Testis (tissue), 3 donors: ENCODE data around the gene SH3RF3. TPM values are rescaled to one million over a fixed set of nuclear protein-coding genes. Genes with fewer than 3 reads are reported as not detected.

ENCODE experiments used
- DNase-seq: peaks from one replicate; pipeline ENCODE4 v3.0.0-alpha.2; 2019
- H3K27ac ChIP-seq, 2 donors: fragments of 200-600 bp; sonication (generic); one replicate each; pipeline ENCODE4 v1.5.1; 2019
- H3K27me3 ChIP-seq: fragments of 200-600 bp; sonication (generic); one replicate; pipeline ENCODE4 v1.5.1; 2019
- H3K36me3 ChIP-seq: fragments of 200-600 bp; sonication (generic); one replicate; pipeline ENCODE4 v1.5.1; 2017; ENCODE audit warnings: low read depth; ENCODE audit errors: missing control alignments
- H3K4me1 ChIP-seq: fragments of 200-600 bp; sonication (generic); one replicate; pipeline ENCODE4 v1.5.1; 2019
- H3K4me3 ChIP-seq, 2 donors: fragments of 200-600 bp; sonication (generic); one replicate each; pipeline ENCODE4 v1.5.1; 2017 to 2019
- H3K9me3 ChIP-seq: fragments of 200-600 bp; sonication (generic); one replicate; pipeline ENCODE4 v1.5.1; 2017
- POLR2A ChIP-seq: fragments of 450-650 bp; IDR thresholded peaks from one replicate; pipeline ENCODE4 v1.6.1; 2017; ENCODE audit warnings: antibody characterized with exemption, mild to moderate bottlenecking, moderate library complexity
- WGBS, 2 donors: methylation state at CpG; one replicate each; pipeline ENCODE4 v1.1.5; 2018; 5-methylcytosine and 5-hydroxymethylcytosine counted together
- intact Hi-C: fragments of 100-400 bp; cut with DNase I; formaldehyde crosslinking; loops from one replicate; pipeline ENCODE4 v1.15.1; 2023; ENCODE audit warnings: low total_unique reads
- polyA plus RNA-seq: library from polyadenylated mRNA; stranded (reverse); fragments of 350-450 nt; fragmentation: Illumina TruSeq; extraction: RNeasy Lipid Tissue Mini Kit (QIAGEN cat#74804); gene quantifications from one replicate; pipeline ENCODE4 v1.2.3, GENCODE V29; 2014; ENCODE audit warnings: low read depth, low replicate concordance; ENCODE audit not compliant: insufficient read depth
- total RNA-seq, 2 donors: library from RNA; depleted of rRNA; stranded (reverse); fragments of >200 nt; gene quantifications; one replicate each; pipeline ENCODE4 v1.2.3, GENCODE V29; 2016
- TF ChIP-seq, protein P1 (sequence below), 3 experiments: fragments of 450-650 bp in 2 of 3; fragments of 200-600 bp in 1 of 3; sonication (generic) in 1 of 3; IDR thresholded peaks; one replicate each; pipeline ENCODE4 v1.5.1; 2016 to 2019; ENCODE audit warnings: antibody characterized with exemption in 3 of 3, mild to moderate bottlenecking in 2 of 3, moderate library complexity in 1 of 3

Gene SH3RF3
- total and polyA plus RNA-seq, 3 donors from 2014 or later: 9.3 to 20.1 (median 16.5) TPM

DNA sequence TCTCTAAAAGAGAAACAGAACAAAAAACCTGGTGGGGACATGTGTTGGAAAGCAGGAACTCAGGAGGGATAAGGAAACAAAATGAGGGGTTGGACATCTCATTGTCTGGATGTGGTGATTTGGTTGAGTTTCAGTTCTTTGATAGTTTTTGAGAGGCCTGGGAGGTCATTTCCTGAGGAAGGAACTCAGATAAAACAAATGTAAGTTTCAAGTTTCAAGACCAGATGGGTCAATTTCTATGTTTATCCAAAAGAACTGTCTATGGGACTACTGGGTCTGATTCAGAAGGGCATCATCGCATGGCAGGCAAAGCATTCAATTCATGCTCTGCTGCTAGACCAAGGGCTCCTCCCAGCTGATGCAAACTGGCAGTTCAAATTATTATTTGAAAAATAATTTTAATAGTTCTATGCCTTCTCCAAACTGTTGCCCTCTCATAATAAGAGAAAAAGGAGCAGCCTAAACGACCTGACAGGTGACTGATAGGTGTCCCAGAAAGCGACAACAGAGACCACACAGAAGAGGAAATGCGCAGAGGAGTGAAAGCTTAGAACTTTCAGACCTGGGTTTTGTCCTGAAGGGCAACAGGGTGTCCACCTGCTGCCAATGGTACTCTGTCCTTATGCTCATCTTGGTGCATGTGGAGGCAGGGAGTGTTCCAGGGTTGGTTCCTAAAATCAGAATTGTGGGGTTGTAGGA is 39.3 kb upstream of the SH3RF3 start:
- Histone ChIP-seq H3K9me3 (no peaks in the 10 kb centered on the region), H3K27me3 (no peaks in the 10 kb centered on the region), H3K27ac (no peak overlapping the region), H3K4me1 (no peaks in the 10 kb centered on the region), H3K4me3 (no peak overlapping the region), H3K36me3 (no peaks in the 10 kb centered on the region)
- WGBS, 2 donors: 75 to 87% methylated on average over 4 of the region's 4 CpGs
- TF ChIP-seq POLR2A: no peak
- TF ChIP-seq, protein P1, sequence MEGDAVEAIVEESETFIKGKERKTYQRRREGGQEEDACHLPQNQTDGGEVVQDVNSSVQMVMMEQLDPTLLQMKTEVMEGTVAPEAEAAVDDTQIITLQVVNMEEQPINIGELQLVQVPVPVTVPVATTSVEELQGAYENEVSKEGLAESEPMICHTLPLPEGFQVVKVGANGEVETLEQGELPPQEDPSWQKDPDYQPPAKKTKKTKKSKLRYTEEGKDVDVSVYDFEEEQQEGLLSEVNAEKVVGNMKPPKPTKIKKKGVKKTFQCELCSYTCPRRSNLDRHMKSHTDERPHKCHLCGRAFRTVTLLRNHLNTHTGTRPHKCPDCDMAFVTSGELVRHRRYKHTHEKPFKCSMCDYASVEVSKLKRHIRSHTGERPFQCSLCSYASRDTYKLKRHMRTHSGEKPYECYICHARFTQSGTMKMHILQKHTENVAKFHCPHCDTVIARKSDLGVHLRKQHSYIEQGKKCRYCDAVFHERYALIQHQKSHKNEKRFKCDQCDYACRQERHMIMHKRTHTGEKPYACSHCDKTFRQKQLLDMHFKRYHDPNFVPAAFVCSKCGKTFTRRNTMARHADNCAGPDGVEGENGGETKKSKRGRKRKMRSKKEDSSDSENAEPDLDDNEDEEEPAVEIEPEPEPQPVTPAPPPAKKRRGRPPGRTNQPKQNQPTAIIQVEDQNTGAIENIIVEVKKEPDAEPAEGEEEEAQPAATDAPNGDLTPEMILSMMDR (IDR thresholded peaks at IDR 0.05): no peak
- no peak for DNase-seq
- intact Hi-C loops: no loop called here

DNA sequence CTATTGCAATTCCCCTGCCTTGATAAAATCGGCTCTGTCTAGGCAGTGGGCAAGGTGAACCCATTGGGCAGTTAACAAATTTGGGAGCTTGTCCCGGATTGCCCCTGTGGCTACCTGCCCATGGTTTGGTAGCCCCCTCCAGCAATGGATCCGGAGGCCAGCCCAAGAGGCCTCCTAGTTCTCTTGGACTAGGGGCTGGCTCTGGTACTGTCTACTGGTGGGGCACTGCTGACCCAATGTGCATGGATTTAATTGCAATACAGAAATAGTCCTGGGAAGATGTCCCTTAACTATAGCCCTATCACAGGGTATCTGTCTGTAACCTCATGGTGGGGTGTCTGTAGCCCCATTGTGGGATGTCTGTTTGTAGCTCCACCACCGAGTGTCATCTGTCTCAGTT is 37.5 kb upstream of the SH3RF3 start:
- WGBS, 2 donors: 94% methylated on average over 4 of the region's 4 CpGs
- no peak for DNase-seq
- TF ChIP-seq, protein P1 (IDR thresholded peaks at IDR 0.05): no peak
- no peak for TF ChIP-seq POLR2A
- H3K4me1 ChIP-seq: no peaks in the 10 kb centered on the region
- H3K36me3 ChIP-seq: no peaks in the 10 kb centered on the region
- no peaks in the 10 kb centered on the region for H3K27me3 ChIP-seq
- no peak overlapping the region for H3K4me3 ChIP-seq
- intact Hi-C loops: no loop called here
- no peak overlapping the region for H3K27ac ChIP-seq
- H3K9me3 ChIP-seq: no peaks in the 10 kb centered on the region

DNA sequence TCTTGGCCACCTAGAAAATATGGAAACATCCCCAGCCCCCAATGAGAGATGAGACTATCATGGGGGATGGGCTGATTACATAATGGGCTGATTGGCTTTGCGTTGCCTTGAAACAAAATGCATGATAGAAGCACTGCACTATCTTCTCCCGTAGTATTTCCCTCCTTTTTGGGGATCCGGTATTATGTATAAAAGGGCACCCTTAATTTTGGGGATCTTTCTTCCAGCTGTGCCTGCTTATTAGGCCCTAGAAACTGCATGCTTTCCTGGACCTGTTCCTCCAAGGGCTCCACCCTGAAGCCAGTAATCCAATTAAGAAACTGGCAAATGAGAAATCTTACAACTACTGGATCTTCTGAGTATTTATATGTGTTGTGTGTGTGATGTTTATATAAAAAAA is 34.9 kb upstream of the SH3RF3 start:
- TF ChIP-seq, protein P1 (IDR thresholded peaks at IDR 0.05): no peak
- TF ChIP-seq POLR2A: no peak
- WGBS, 2 donors: 92 to 93% methylated on average over 3 of the region's 3 CpGs
- no peak overlapping the region for H3K27ac ChIP-seq
- no peaks in the 10 kb centered on the region for H3K36me3 ChIP-seq
- no peaks in the 10 kb centered on the region for H3K9me3 ChIP-seq
- no peak for DNase-seq
- no peak overlapping the region for H3K4me3 ChIP-seq
- no peaks in the 10 kb centered on the region for H3K27me3 ChIP-seq
- no peaks in the 10 kb centered on the region for H3K4me1 ChIP-seq
- intact Hi-C loops: no loop called here

GRCh38 chr2:109098251-109098920 is 30.6 kb upstream of the SH3RF3 start:
- Histone ChIP-seq H3K36me3 (no peaks in the 10 kb centered on the region), H3K9me3 (no peaks in the 10 kb centered on the region), H3K4me3 (no peak overlapping the region), H3K27me3 (no peaks in the 10 kb centered on the region), H3K4me1 (no peaks in the 10 kb centered on the region), H3K27ac (no peak overlapping the region)
- WGBS, 2 donors: 69 to 77% methylated on average over 3 of the region's 3 CpGs
- intact Hi-C loops: no loop called here
- no peak for DNase-seq
- TF ChIP-seq, protein P1 (IDR thresholded peaks at IDR 0.05): no peak
- no peak for TF ChIP-seq POLR2A

DNA sequence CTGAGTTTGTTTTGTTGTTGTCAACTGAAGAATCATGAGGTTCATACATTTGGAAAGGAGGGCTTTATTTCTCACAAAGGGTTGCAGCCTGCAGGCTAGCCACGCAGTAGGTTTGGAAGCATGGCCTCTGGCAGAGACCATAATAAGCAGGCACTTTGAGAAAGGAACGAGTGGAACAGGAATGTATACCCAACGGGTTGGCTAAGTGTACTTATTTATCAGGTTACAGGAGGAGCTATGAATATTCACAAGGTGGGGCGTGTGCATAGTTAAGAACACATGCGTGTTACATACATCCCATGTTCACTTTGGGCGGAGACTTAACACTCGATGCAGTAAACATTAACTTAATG is 30.1 kb upstream of the SH3RF3 start:
- intact Hi-C loops: no loop called here
- no peak overlapping the region for H3K27ac ChIP-seq
- H3K4me3 ChIP-seq: no peak overlapping the region
- H3K36me3 ChIP-seq: no peaks in the 10 kb centered on the region
- DNase-seq: no peak
- no peaks in the 10 kb centered on the region for H3K27me3 ChIP-seq
- TF ChIP-seq, protein P1 (IDR thresholded peaks at IDR 0.05): no peak
- no peak for TF ChIP-seq POLR2A
- no peaks in the 10 kb centered on the region for H3K9me3 ChIP-seq
- WGBS, 2 donors: 82 to 85% methylated on average over 7 of the region's 7 CpGs
- no peaks in the 10 kb centered on the region for H3K4me1 ChIP-seq
